Measurements from ENCODE around the gene TANK.

- TF ChIP-seq CTCF (conservative IDR thresholded peaks at IDR 0.05; ENCODE audit: low read depth, low read length) (no peak), EZH2 (IDR thresholded peaks at IDR 0.05; ENCODE audit: borderline replicate concordance, low read depth, low read length, poor library complexity, severe bottlenecking) (no peak)
These were observed 20.9 kb upstream of the TANK start for GRCh38 chr2:161139098-161139987.
